SK-N-SH (cell line): Measurements from ENCODE around the gene CACNA1H. TPM values are rescaled to one million over a fixed set of nuclear protein-coding genes. Genes with fewer than 3 reads are reported as not detected.
"Not testable (repeated sequence)": the region's sequence is repeated elsewhere in the genome, so short reads cannot be mapped to it uniquely, and the experiment has no call there.

Source experiments
- CTCF ChIA-PET: fragments of 300-600, 350-600 bp; formaldehyde crosslinking; extraction: SDS; loops from one replicate; lab custom pipeline; 2021; lab: Yijun Ruan, JAX
- POLR2A ChIA-PET: fragments of 350-600 bp; sonication (Branson Sonifier 250); formaldehyde crosslinking; extraction: SDS; loops from one replicate; lab custom pipeline; 2020; ENCODE audit warnings: antibody characterized with exemption, inconsistent platforms; lab: Yijun Ruan, JAX
- DNase-seq: peaks from one replicate; pipeline ENCODE4 v3.0.0; 2012
- H2AFZ ChIP-seq: fragments of 200-600 bp; sonication (generic); 2 replicates; pipeline ENCODE4 v1.8.1; 2016; ENCODE audit warnings: antibody characterized with exemption, mild to moderate bottlenecking, low read depth
- H3F3A ChIP-seq: fragments of 200-600 bp; sonication (generic); replicated peaks from 2 replicates; pipeline ENCODE3; 2016; ENCODE audit warnings: antibody characterized with exemption, mild to moderate bottlenecking; ENCODE audit not compliant: insufficient read depth
- H3K27ac ChIP-seq, 2 experiments: fragments of 200-500 bp in 1 of 2; fragments of 200-600 bp in 1 of 2; sonication (Bioruptor generic) in 1 of 2; sonication (generic), shearing (Covaris generic) in 1 of 2; 2 replicates each; pipeline versions ENCODE4 v1.5.1 to v1.6.1; 2014 to 2016; ENCODE audit warnings: low read depth in 2 of 2, inconsistent platforms in 1 of 2, low read length in 1 of 2, mild to moderate bottlenecking in 1 of 2, mixed read lengths in 1 of 2
- H3K27me3 ChIP-seq: fragments of 200-600 bp; sonication (generic), shearing (Covaris generic); 2 replicates; pipeline ENCODE4 v1.6.1; 2016; ENCODE audit warnings: mixed run types; ENCODE audit not compliant: insufficient read depth
- H3K36me3 ChIP-seq, 2 experiments: fragments of 200-500 bp in 1 of 2; fragments of 200-600 bp in 1 of 2; sonication (Bioruptor generic) in 1 of 2; sonication (generic) in 1 of 2; replicated peaks in 1 of 2; 2 replicates each; pipeline versions ENCODE3 to v1.5.1; 2014 to 2016; ENCODE audit warnings: low read length in 1 of 2, mild to moderate bottlenecking in 1 of 2; ENCODE audit not compliant: insufficient read depth in 2 of 2, control insufficient read depth in 1 of 2
- H3K4me1 ChIP-seq, 2 experiments: fragments of 200-500 bp in 1 of 2; fragments of 200-600 bp in 1 of 2; sonication (Bioruptor generic) in 1 of 2; sonication (generic), shearing (Covaris generic) in 1 of 2; 2 replicates each; pipeline versions ENCODE4 v1.5.1 to v1.6.1; 2014 to 2016; ENCODE audit warnings: low read depth in 1 of 2, low read length in 1 of 2, mixed run types in 1 of 2; ENCODE audit not compliant: insufficient read depth in 2 of 2, control insufficient read depth in 1 of 2
- H3K4me2 ChIP-seq: fragments of 200-600 bp; sonication (generic), shearing (Covaris generic); 2 replicates; pipeline ENCODE4 v1.6.1; 2017; ENCODE audit warnings: mixed run types
- H3K4me3 ChIP-seq, 2 experiments: fragments of 200-500 bp in 1 of 2; fragments of 200-600 bp in 1 of 2; sonication (Bioruptor generic) in 1 of 2; sonication (generic), shearing (Covaris generic) in 1 of 2; 2 replicates each; pipeline versions ENCODE4 v1.5.1 to v1.8.1; 2014 to 2016; ENCODE audit warnings: low read depth in 2 of 2, inconsistent platforms in 1 of 2, low read length in 1 of 2, mild to moderate bottlenecking in 1 of 2, mixed read lengths in 1 of 2, moderate library complexity in 1 of 2
- H3K79me2 ChIP-seq: fragments of 200-600 bp; sonication (generic); 2 replicates; pipeline ENCODE4 v1.8.1; 2017; ENCODE audit warnings: mild to moderate bottlenecking; ENCODE audit not compliant: insufficient read depth
- H3K9ac ChIP-seq: fragments of 200-600 bp; sonication (generic); 2 replicates; pipeline ENCODE4 v1.6.1; 2017; ENCODE audit warnings: mixed run types
- H3K9me2 ChIP-seq: fragments of 200-600 bp; sonication (generic); 2 replicates; pipeline ENCODE4 v1.6.1; 2017; ENCODE audit warnings: mixed run types
- H3K9me3 ChIP-seq: fragments of 200-600 bp; sonication (generic); 2 replicates; pipeline ENCODE4 v1.6.1; 2017; ENCODE audit warnings: mixed run types, mild to moderate bottlenecking, moderate library complexity
- H4K20me1 ChIP-seq: fragments of 200-600 bp; sonication (generic); 2 replicates; pipeline ENCODE4 v1.6.1; 2017; ENCODE audit warnings: mild to moderate bottlenecking, mixed run types; ENCODE audit not compliant: insufficient read depth
- WGBS: methylation state at CpG from one replicate; pipeline ENCODE4 v1.1.6; 2017; ENCODE audit warnings: low lambda C conversion rate; 5-methylcytosine and 5-hydroxymethylcytosine counted together
- polyA plus RNA-seq, 3 experiments: library from polyadenylated mRNA; depleted of rRNA; stranded (reverse); fragments of >200 nt; gene quantifications; 2 replicates each; pipeline ENCODE4 v1.2.3, GENCODE V29; 2012

The CACNA1H gene
- polyA plus RNA-seq, 1 of the 3 experiments (the other 2 are of a cell fraction) = not detected

- H3K9me3 ChIP-seq, CTCF ChIA-PET, H3K4me3 ChIP-seq, POLR2A ChIA-PET, H3K79me2 ChIP-seq, H4K20me1 ChIP-seq, H3F3A ChIP-seq, H3K9ac ChIP-seq, H3K36me3 ChIP-seq, H2AFZ ChIP-seq, DNase-seq, H3K9me2 ChIP-seq, H3K4me1 ChIP-seq, H3K4me2 ChIP-seq, H3K27ac ChIP-seq: not testable (repeated sequence)
- peaks cover 22% of the 10 kb centered on the region for H3K27me3 ChIP-seq
- WGBS = no CpG with 5 or more reads among the region's 47 CpGs
Measured at GRCh38 chr16:1253701-1254364, 100.9 kb downstream of the CACNA1H start.

DNA sequence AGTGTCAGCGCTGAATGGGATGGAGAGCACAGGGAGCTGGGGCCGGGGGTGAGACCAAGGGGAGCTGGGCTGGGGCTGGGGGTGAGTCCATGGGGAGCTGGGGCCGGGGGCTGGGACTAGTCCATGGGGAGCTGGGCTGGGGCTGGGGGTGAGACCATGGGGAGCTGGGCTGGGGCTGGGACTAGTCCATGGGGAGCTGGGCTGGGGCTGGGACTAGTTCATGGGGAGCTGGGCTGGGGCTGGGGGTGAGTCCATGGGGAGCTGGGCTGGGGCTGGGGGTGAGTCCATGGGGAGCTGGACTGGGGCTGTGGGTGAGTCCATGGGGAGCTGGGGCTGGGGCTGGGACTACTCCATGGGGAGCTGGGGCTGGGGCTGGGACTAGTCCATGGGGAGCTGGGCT is 101.9 kb downstream of the CACNA1H start:
- H3K27ac ChIP-seq, H2AFZ ChIP-seq, H3K4me1 ChIP-seq, H3K36me3 ChIP-seq, H3K4me3 ChIP-seq, CTCF ChIA-PET, H3K79me2 ChIP-seq, H3K4me2 ChIP-seq, H4K20me1 ChIP-seq, H3K9me2 ChIP-seq, POLR2A ChIA-PET, H3K9me3 ChIP-seq, H3F3A ChIP-seq, H3K9ac ChIP-seq, DNase-seq: not testable (repeated sequence)
- 48% methylated on average over 3 of the region's 3 CpGs for WGBS
- peaks cover 31% of the 10 kb centered on the region for H3K27me3 ChIP-seq

- H3K27ac ChIP-seq, H4K20me1 ChIP-seq, H3K4me2 ChIP-seq, H3K9ac ChIP-seq, H3K4me3 ChIP-seq, POLR2A ChIA-PET, DNase-seq, H3F3A ChIP-seq, H3K4me1 ChIP-seq, CTCF ChIA-PET, H3K79me2 ChIP-seq, H3K9me3 ChIP-seq, H3K36me3 ChIP-seq, H3K9me2 ChIP-seq, H2AFZ ChIP-seq: not testable (repeated sequence)
- 4% methylated on average over 14 of the region's 26 CpGs for WGBS
- H3K27me3 ChIP-seq = peaks cover 37% of the 10 kb centered on the region
Measured at GRCh38 chr16:1255276-1256122, 102.6 kb downstream of the CACNA1H start, which contains the start of gene TPSD1. TPSD1 (plus strand) TSS chr16:1256069; CDS start chr16:1256281, 212 bp downstream.

DNA sequence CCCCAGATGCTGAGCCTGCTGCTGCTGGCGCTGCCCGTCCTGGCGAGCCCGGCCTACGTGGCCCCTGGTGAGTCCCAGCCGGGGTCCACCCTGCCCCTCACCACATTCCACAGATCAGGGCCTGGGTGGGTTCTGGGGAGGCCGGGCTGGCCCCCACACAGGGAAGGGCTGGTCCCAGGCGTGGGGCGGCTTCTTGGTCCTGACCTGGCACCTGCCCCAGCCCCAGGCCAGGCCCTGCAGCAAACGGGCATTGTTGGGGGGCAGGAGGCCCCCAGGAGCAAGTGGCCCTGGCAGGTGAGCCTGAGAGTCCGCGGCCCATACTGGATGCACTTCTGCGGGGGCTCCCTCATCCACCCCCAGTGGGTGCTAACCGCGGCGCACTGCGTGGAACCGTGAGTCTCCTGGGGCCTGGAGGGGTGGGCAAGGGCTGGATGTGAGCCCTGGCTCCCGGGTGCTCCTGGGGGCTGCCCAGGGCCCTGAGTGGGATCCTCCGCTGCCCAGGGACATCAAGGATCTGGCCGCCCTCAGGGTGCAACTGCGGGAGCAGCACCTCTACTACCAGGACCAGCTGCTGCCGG is 103.5 kb downstream of the CACNA1H start:
- H3K4me3 ChIP-seq, H3K79me2 ChIP-seq, DNase-seq, CTCF ChIA-PET, H3K9ac ChIP-seq, H3K9me2 ChIP-seq, H2AFZ ChIP-seq, POLR2A ChIA-PET, H3F3A ChIP-seq, H3K27ac ChIP-seq, H3K9me3 ChIP-seq, H4K20me1 ChIP-seq, H3K36me3 ChIP-seq, H3K4me2 ChIP-seq, H3K4me1 ChIP-seq: not testable (repeated sequence)
- H3K27me3 ChIP-seq = peaks cover 41% of the 10 kb centered on the region
- WGBS = 6% methylated on average over 7 of the region's 23 CpGs
